ENCODE measurements around the gene SIRPB1.
"Not testable (repeated sequence)": the region's sequence is repeated elsewhere in the genome, so short reads cannot be mapped to it uniquely, and the experiment has no call there.

The SIRPB1 gene

DNA sequence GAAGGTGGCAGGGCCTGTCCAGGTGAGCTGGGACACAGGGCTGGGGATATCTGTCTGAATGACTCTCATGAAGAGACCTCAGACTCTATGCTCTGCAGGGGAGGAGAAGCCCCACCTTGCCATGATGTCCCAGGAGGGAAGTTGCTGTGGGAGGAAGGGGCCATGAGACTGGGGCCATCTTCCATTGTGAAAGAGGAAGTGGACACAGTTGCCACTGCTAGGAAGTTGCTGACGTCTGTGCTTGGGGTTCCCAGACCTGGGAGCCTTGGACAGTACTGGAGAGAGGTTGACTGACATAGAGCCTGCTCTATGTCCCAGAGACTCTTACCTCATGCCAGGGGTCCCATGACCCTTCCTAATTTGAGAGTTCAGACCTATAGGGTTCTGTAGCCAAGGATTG lies 24.5 kb downstream of the SIRPB1 start:
- TF ChIP-seq, protein P1, sequence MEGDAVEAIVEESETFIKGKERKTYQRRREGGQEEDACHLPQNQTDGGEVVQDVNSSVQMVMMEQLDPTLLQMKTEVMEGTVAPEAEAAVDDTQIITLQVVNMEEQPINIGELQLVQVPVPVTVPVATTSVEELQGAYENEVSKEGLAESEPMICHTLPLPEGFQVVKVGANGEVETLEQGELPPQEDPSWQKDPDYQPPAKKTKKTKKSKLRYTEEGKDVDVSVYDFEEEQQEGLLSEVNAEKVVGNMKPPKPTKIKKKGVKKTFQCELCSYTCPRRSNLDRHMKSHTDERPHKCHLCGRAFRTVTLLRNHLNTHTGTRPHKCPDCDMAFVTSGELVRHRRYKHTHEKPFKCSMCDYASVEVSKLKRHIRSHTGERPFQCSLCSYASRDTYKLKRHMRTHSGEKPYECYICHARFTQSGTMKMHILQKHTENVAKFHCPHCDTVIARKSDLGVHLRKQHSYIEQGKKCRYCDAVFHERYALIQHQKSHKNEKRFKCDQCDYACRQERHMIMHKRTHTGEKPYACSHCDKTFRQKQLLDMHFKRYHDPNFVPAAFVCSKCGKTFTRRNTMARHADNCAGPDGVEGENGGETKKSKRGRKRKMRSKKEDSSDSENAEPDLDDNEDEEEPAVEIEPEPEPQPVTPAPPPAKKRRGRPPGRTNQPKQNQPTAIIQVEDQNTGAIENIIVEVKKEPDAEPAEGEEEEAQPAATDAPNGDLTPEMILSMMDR (IDR thresholded peaks at IDR 0.05): no peak
- no peak for DNase-seq (ENCODE audit: low spot score)
- Histone ChIP-seq H3K27ac (no peak overlapping the region), H3K4me3 (no peak overlapping the region)

DNA sequence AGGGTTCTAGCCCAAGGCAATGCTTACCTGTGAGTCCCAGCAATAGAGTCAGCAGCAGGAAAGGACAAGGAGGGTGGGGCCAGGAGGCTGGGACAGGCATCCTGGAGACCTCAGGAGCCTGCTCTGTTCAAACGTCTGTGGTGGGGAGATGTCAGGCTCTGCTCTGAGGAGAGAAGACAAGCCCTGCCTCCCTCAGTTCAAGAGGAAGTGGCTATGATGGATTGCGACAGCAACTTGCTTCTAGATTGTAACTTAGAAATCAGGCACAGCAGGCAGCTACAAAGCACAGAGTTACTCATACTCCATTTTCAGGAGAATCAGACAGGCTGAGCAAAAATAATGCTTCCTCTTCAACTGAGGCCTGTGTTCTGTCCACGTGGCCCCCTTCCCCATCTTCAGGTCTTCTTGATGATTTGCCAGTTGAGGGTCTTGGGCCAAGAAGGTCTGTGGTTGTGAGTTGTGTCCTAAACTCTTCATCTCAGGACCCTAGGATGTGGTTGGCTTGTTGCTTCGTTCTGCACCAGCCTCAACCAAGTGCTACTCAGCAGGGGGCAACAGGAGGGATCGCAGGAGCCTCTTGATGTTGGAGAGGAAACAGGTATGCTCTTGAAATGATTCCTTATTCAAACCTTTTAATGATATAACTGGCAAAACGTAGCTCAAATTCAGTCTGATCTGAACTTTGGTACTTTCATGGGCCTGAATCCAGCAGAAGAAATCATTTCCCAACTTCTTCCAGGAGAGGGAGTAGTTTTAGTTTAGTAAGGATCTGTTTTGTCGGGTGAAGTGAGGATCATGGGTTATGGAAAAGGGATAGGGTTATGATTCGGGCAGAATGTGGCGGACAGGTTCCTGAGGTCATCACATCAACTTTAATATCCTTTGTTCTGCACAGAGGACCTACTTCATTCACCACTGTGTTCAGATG lies 31.0 kb downstream of the SIRPB1 start:
- H3K27ac ChIP-seq: peak overlapping the region in 1 of 2 donors; percentile 11

DNA sequence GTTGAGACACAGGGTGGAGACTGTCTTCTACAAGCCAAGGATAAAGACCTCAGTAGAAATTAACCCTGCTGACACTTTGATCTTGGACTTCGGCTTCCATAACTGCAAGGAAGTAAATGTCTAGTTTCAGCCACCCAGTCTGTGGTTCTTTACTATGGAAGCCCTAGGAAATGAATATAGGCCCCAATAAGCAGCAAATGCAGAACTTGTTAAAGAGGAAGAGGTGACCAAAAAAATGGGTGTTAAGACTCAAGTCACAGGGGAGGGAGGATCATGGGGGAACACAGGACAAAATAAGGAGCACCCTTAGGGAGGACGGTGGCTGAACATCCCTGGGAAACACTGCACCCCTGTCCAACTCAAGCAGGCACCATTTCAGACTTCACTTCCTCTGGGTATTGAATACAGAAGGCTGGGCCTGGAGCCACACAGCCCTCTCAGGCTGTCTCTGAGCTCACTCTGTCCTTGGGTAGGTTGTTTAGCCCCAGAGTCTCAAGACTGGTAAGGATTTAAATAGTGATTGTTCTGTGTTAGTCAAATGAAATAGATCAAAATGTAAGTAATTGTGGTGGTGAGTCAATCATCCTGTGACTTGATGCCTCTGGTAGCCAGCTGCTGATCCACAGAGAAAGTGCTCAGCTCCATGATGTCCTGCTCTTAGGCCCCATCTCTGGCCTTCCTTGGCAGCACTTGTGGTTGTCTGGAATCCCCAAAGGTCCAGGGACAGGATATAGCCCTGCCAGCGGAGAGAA lies 31.9 kb downstream of the SIRPB1 start:
- H3K4me3 ChIP-seq: no peak overlapping the region

More for the DNA sequence above, 31.0 kb downstream of the SIRPB1 start:
- TF ChIP-seq, protein P1 (IDR thresholded peaks at IDR 0.05): no peak
- no peak for DNase-seq (ENCODE audit: low spot score)
- H3K4me3 ChIP-seq: no peak overlapping the region

DNA sequence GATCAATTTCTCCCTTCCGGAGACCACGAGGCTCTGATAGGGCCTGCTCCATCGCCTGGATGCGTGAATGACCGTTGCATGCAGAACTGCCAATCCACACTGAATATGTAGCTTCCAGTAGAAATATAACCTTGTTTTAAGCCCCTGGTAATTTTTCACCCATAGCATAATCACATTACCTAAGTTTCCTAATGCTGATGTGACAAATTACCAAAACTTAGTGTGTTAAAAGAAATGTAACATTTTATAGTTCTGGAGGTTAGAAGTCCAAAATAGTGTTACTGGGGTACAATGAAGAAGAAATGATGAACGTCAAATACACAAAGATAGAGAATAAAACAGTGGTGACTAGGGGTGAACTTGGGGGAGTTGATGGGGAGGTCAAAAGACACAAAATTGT lies 40.3 kb downstream of the SIRPB1 start:
- DNase-seq (ENCODE audit: low spot score): no peak
- TF ChIP-seq, protein P1 (IDR thresholded peaks at IDR 0.05): no peak
- H3K27ac ChIP-seq: no peak overlapping the region
- H3K4me3 ChIP-seq: no peak overlapping the region

More for the DNA sequence above, 31.9 kb downstream of the SIRPB1 start:
- TF ChIP-seq, protein P1 (IDR thresholded peaks at IDR 0.05): no peak
- peak overlapping the region in 1 of 2 donors; percentile 28 for H3K27ac ChIP-seq
- DNase-seq (ENCODE audit: low spot score): no peak

DNA sequence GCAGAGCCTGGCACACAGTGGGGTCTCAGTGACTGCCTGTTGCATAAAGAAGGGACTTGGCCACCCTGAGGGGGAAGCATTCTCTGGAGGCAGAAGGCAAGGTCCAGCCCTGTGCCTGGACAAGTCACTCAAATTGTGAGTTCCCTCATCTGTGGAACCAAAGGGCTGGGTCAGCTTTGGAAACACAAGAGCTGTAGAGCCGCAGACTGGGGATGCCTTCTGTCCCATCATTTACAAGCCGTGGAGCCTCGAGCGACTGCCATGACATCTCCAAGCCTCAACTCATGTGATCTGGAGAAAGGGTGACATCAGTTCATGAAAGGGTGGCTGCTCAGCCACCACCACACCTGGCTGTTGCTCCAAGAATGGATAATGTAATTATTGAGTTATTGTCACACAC lies 41.9 kb downstream of the SIRPB1 start:
- no peak overlapping the region for H3K27ac ChIP-seq
- no peak for DNase-seq (ENCODE audit: low spot score)
- TF ChIP-seq, protein P1 (IDR thresholded peaks at IDR 0.05): no peak
- H3K4me3 ChIP-seq: no peak overlapping the region

DNA sequence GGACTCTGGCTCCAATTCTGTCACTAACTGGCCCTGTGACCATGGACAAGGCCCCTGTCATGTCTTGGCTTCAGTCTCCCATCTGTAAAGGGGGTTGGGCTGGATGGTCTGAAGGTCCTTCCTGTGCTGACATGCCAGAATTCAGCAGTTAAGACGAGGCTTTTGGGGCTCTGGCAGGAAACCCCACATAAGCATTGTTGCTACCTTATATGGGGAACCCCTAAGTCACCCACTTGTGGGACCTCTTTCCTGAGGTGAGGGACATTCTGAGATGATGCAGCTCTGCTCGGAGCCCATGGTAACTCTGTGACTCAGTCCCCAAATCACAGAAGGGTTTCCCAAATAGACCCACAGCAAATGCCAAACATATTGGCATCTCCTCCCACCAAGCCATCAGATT lies 42.5 kb downstream of the SIRPB1 start:
- H3K27ac ChIP-seq; H3K4me3 ChIP-seq; DNase-seq (ENCODE audit: low spot score): not testable (repeated sequence)

DNA sequence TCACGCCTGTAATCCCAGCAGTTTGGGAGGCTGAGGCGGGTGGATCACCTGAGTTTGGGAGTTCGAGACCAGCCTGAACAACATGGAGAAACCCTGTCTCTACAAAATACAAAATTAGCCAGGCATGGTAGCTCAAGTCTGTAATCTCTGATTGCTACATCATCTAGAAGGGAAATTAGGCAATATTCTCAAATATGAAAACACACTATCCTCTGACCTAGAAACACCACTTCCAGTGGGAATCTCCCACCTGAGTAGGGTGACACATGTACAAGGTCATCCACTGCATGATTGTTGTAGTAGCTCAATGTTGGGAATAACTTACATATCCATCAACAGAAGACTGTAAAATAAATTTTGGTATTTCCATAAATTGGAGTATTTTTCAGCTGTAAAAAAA lies 43.2 kb downstream of the SIRPB1 start:
- TF ChIP-seq, protein P1 (IDR thresholded peaks at IDR 0.05): no peak
- no peak for DNase-seq (ENCODE audit: low spot score)
- H3K4me3 ChIP-seq: no peak overlapping the region

DNA sequence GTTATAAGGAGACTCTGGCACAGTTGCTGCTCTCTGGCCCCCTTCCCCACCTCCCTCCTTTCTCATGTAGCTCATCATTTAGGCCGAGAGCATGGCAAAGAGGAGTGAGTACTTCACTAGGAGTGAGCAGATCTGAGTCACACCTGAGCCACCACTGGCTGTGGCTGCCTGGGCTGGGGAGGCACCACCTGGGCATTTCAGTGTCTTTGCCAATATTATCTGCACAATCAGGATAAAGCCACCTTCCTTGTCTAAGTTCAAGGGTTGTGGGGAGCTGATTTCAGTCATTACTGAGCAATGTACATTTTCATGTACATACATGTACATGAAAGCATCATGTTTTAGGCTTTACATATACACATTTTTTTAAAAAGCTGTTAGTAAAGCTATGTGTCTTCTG lies 43.8 kb downstream of the SIRPB1 start:
- DNase-seq (ENCODE audit: low spot score); H3K4me3 ChIP-seq; H3K27ac ChIP-seq: not testable (repeated sequence)

More for the DNA sequence above, 43.2 kb downstream of the SIRPB1 start:
- H3K27ac ChIP-seq: no peak overlapping the region

DNA sequence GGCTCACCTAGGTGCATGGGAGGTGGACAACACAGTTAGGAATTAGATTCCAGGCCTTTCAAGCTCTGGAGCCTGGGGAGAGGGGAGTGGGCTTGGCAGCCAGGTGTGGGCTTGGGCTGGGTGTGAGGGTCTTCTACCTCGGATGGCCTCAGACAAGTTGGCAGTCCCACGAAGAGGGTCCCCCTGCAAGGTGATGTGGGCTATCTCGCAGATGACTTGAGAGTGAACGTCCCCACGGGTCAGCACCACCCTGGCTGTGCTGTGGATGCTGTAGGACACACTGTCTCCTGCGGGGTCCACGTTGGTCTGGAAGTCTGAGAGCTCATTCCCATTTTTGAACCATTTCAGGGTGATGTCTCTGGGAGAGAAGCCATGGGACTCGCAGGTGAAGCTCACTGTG lies 48.2 kb downstream of the SIRPB1 start:
- DNase-seq (ENCODE audit: low spot score); H3K4me3 ChIP-seq; H3K27ac ChIP-seq: not testable (repeated sequence)

Data from coronary artery (tissue), 2 donors.